Ascending aorta (tissue), 2 donors: Measurements from ENCODE around the gene CELF4. TPM values are rescaled to one million over a fixed set of nuclear protein-coding genes. Genes with fewer than 3 reads are reported as not detected.

Experiments
- DNase-seq, 2 donors: peaks; one replicate each; pipeline ENCODE4 v3.0.0-alpha.2; 2019; ENCODE audit warnings: low spot score in 2 of 2
- H3K27ac ChIP-seq, 2 donors: fragments of 200-600 bp; sonication (generic); one replicate each; pipeline ENCODE4 v1.5.1; 2016 to 2017; ENCODE audit warnings: mild to moderate bottlenecking in 1 of 2
- H3K27me3 ChIP-seq: fragments of 200-600 bp; sonication (generic); one replicate; pipeline ENCODE4 v1.5.1; 2017
- H3K36me3 ChIP-seq, 2 donors: fragments of 200-600 bp; sonication (generic); one replicate each; pipeline ENCODE4 v1.5.1; 2016
- H3K4me1 ChIP-seq, 2 donors: fragments of 200-600 bp; sonication (generic); one replicate each; pipeline ENCODE4 v1.5.1; 2016 to 2017; ENCODE audit warnings: mild to moderate bottlenecking in 1 of 2
- H3K4me3 ChIP-seq, 2 donors: fragments of 200-600 bp; sonication (generic); one replicate each; pipeline ENCODE4 v1.5.1; 2016 to 2017; ENCODE audit warnings: mild to moderate bottlenecking in 1 of 2
- H3K9me3 ChIP-seq, 2 donors: fragments of 200-600 bp; sonication (generic); one replicate each; pipeline ENCODE4 v1.5.1; 2016
- intact Hi-C: fragments of 100-400 bp; cut with DNase I; formaldehyde crosslinking; loops from one replicate; pipeline ENCODE4 v1.15.1; 2023
- total RNA-seq: library from RNA; depleted of rRNA; stranded (reverse); fragments of >200 nt; gene quantifications from one replicate; pipeline ENCODE4 v1.1.0, GENCODE V29; 2016
- TF ChIP-seq, protein P1 (sequence below), 3 experiments: fragments of 200-600 bp in 2 of 3; fragments of 450-650 bp in 1 of 3; sonication (generic) in 2 of 3; IDR thresholded peaks; one replicate each; pipeline ENCODE4 v1.5.1; 2016 to 2019; ENCODE audit warnings: antibody characterized with exemption in 3 of 3, mild to moderate bottlenecking in 1 of 3, moderate library complexity in 1 of 3

CELF4 gene
- total RNA-seq, 1 donor from 2014 or later = not detected

DNA sequence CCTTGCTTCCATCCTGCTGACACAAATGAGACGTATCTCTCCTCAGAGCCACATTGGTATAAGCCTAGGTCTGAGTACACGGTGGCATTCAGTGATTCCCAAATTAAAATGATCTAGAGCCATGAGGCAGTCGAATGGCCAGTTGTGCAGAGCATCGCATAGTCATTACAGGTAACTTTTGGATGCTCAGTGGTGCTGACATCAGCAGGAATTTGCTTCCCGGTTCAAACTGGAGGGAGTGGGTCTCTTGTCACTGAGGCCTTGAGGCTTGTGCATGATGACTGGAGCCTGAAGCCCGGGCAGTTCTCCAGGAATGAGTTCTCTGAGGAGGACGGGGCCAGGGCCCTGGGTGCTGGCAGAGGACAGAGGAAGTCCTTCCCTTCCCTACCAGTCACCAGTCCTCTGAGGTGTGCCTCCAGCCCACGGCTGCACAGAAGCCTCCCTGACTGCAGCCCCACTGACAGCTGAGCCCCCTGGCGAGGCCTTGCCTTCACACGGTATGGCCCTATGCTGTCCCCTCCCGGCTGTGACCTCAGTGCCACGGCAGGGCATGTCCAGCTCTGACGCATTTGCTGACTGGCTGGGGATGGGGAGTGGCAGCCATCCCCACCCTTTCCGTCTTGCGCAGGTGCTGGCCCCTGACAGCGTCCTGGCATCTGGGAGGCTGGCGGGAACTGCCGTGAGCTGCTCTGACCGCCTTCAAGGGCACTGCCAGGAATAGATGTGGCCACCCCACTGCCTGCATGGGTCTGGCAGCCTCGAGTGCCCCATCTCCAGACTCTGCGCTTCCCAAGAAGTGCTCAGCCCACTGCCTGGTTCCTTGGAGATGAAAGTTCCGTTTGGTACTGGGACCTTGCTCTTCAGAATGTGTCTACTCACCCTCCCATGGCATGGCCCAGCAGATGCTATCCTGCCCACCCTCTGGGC, 117.4 kb downstream of the CELF4 start:
- no peaks in the 10 kb centered on the region for H3K36me3 ChIP-seq
- H3K9me3 ChIP-seq = no peaks in the 10 kb centered on the region
- intact Hi-C loops = no loop called here
- H3K27me3 ChIP-seq = no peaks in the 10 kb centered on the region
- TF ChIP-seq, protein P1, sequence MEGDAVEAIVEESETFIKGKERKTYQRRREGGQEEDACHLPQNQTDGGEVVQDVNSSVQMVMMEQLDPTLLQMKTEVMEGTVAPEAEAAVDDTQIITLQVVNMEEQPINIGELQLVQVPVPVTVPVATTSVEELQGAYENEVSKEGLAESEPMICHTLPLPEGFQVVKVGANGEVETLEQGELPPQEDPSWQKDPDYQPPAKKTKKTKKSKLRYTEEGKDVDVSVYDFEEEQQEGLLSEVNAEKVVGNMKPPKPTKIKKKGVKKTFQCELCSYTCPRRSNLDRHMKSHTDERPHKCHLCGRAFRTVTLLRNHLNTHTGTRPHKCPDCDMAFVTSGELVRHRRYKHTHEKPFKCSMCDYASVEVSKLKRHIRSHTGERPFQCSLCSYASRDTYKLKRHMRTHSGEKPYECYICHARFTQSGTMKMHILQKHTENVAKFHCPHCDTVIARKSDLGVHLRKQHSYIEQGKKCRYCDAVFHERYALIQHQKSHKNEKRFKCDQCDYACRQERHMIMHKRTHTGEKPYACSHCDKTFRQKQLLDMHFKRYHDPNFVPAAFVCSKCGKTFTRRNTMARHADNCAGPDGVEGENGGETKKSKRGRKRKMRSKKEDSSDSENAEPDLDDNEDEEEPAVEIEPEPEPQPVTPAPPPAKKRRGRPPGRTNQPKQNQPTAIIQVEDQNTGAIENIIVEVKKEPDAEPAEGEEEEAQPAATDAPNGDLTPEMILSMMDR (IDR thresholded peaks at IDR 0.05) = no peak
- DNase-seq = no peak
- H3K4me3 ChIP-seq = no peak overlapping the region
- H3K4me1 ChIP-seq = no peaks in the 10 kb centered on the region
- H3K27ac ChIP-seq = no peak overlapping the region

DNA sequence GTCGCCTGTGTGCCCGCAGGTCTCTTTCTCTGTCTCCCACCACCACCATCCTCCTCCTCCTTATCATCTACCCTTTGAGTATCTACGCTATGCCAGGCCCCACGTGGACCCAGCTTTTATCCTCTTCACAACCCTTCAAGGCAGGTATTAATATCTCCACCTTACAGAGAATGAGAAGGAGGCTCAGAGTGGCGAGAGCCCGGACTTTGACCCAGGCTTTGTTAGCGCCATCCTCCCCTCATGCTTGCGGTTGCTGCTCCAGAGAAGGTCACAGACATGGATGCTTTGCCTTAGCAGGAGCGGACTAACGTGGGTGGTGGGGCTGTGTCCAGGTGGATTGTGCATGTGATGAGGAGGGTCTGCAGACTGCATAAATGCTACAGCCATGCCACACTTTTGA, 119.8 kb downstream of the CELF4 start:
- Histone ChIP-seq H3K27ac (no peak overlapping the region), H3K4me1 (no peaks in the 10 kb centered on the region), H3K27me3 (no peaks in the 10 kb centered on the region), H3K9me3 (no peaks in the 10 kb centered on the region), H3K4me3 (no peak overlapping the region), H3K36me3 (no peaks in the 10 kb centered on the region)
- intact Hi-C loops = no loop called here
- TF ChIP-seq, protein P1 (IDR thresholded peaks at IDR 0.05) = no peak
- no peak for DNase-seq

DNA sequence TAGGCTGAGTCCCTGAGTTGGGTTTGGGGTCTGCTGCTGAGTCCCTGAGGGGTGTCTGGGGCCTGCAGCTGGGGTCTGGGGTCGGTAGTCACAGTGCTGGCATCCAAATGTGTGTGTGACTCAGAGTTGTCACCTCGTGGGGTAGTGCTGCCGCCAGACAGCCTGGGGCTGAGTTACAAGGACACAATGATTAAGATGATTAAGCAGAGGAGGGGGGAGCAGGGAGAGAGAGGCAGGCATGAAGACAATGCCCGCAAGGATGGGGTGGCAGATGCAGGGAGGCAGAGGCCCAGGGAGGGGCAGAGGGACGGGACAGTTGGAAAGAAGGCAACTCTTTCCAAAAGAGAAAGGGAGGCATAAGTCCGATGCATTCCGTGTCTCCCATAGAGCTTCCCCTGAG, 120.2 kb downstream of the CELF4 start:
- no peak for DNase-seq
- Histone ChIP-seq H3K9me3 (no peaks in the 10 kb centered on the region), H3K36me3 (no peaks in the 10 kb centered on the region), H3K4me3 (no peak overlapping the region), H3K4me1 (no peaks in the 10 kb centered on the region), H3K27me3 (no peaks in the 10 kb centered on the region), H3K27ac (no peak overlapping the region)
- intact Hi-C loops = no loop called here
- TF ChIP-seq, protein P1 (IDR thresholded peaks at IDR 0.05) = no peak

DNA sequence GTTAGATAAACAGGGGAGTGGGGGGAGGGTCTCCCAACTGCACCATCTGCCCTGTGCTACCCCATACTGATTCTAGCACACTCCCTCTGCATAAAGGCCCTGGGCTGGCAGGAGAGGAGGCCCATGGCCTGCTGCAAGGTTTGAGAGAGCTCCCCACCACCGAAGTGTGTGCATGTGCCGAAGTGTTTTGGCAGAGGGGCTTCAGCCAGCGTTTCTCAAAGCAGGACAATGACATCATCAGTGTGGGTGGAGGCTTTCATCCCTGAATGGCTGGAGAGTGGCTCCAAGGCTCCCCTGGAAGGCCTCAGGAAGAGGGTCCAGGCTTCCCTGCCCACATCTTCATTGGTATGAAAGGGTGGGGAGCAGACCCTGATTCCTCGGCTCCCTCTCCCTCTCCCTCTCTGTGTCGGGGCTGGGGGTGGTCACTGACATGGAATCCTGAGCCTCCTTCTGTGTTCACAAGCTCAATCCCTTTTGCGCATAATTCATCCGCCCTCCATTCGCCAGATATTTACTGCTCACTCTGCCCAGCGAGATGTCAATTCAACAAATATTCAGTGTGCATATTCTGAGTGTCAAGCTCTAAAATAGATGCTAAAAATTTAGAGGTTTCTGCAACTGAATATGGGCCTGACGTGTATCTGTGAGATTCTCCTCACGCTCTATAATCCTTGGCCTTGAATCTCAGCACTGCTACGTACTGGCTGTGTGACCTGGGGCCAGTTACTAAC, 122.1 kb downstream of the CELF4 start:
- no peaks in the 10 kb centered on the region for H3K4me1 ChIP-seq
- intact Hi-C loops = no loop called here
- no peaks in the 10 kb centered on the region for H3K9me3 ChIP-seq
- no peaks in the 10 kb centered on the region for H3K36me3 ChIP-seq
- no peak for DNase-seq
- H3K27ac ChIP-seq = no peak overlapping the region
- no peaks in the 10 kb centered on the region for H3K27me3 ChIP-seq
- TF ChIP-seq, protein P1 (IDR thresholded peaks at IDR 0.05) = no peak
- H3K4me3 ChIP-seq = no peak overlapping the region

DNA sequence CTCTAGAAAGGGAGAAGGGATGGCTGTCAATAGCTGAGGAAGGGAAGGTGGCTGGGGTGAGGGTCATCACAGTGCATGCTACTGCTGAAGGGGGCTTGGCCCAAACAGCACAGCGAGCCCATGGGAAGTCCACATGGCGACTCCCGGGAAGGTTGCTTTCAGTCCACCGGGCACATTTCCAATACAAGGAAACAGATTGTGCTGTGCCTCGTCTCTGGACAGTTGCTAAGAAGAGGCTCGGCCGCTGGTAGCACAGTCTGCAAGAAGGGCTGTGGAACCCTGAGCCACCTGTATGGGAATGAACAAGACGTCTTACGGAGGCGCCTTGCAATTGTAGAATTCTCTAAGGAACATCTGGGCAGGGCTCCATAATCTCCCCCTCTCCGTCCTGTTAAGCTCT, 123.1 kb downstream of the CELF4 start:
- H3K27me3 ChIP-seq = no peaks in the 10 kb centered on the region
- H3K36me3 ChIP-seq = no peaks in the 10 kb centered on the region
- no peak overlapping the region for H3K27ac ChIP-seq
- H3K4me1 ChIP-seq = no peaks in the 10 kb centered on the region
- no peak for DNase-seq
- H3K9me3 ChIP-seq = no peaks in the 10 kb centered on the region
- H3K4me3 ChIP-seq = no peak overlapping the region
- intact Hi-C loops = no loop called here
- TF ChIP-seq, protein P1 (IDR thresholded peaks at IDR 0.05) = no peak
